Smooth muscle cell (in vitro differentiated cells): Measurements from ENCODE around the gene PPM1H. TPM values are rescaled to one million over a fixed set of nuclear protein-coding genes. Genes with fewer than 3 reads are reported as not detected.
A peak's percentile ranks its signal among the peaks of the same experiment; 100 is the strongest.

Experiments
- DNase-seq: peaks from one replicate; lab custom pipeline; 2025; ENCODE audit not compliant: unreplicated experiment; lab: John Stamatoyannopoulos, UW
- H2AFZ ChIP-seq: fragments of 200-600 bp; sonication (generic); 2 replicates; pipeline ENCODE4 v1.6.0; 2016; ENCODE audit warnings: antibody characterized with exemption, low read depth, mild to moderate bottlenecking
- H3F3A ChIP-seq: fragments of 200-600 bp; sonication (generic); 2 replicates; pipeline ENCODE4 v1.6.0; 2017; ENCODE audit warnings: antibody characterized with exemption, low read depth
- H3K27ac ChIP-seq: fragments of 200-600 bp; sonication (generic); 2 replicates; pipeline ENCODE4 v1.5.1; 2016; ENCODE audit warnings: low read depth, mild to moderate bottlenecking
- H3K27me3 ChIP-seq: fragments of 200-600 bp; sonication (generic); 2 replicates; pipeline ENCODE4 v1.6.1; 2016; ENCODE audit warnings: low read depth, mild to moderate bottlenecking
- H3K36me3 ChIP-seq: fragments of 200-600 bp; sonication (generic); 2 replicates; pipeline ENCODE4 v1.5.1; 2016; ENCODE audit warnings: low read depth
- H3K4me1 ChIP-seq: fragments of 200-600 bp; sonication (generic); 2 replicates; pipeline ENCODE4 v1.5.1; 2016; ENCODE audit warnings: low read depth
- H3K4me2 ChIP-seq: fragments of 200-600 bp; sonication (generic); 2 replicates; pipeline ENCODE4 v1.6.0; 2016; ENCODE audit warnings: mild to moderate bottlenecking
- H3K4me3 ChIP-seq: fragments of 200-600 bp; sonication (generic); 2 replicates; pipeline ENCODE4 v1.5.1; 2016; ENCODE audit warnings: mild to moderate bottlenecking
- H3K79me2 ChIP-seq: fragments of 200-600 bp; sonication (generic); 2 replicates; pipeline ENCODE4 v1.6.0; 2016; ENCODE audit warnings: low read depth, mild to moderate bottlenecking
- H3K9ac ChIP-seq: fragments of 200-600 bp; sonication (generic); 2 replicates; pipeline ENCODE4 v1.6.0; 2016; ENCODE audit warnings: low read depth
- H3K9me3 ChIP-seq: fragments of 200-600 bp; sonication (generic); replicated peaks from 2 replicates; pipeline ENCODE4 v1.5.1; 2016; ENCODE audit warnings: low read depth
- H4K20me1 ChIP-seq: fragments of 200-600 bp; sonication (generic); 2 replicates; pipeline ENCODE4 v1.6.0; 2016; ENCODE audit warnings: low read depth
- CTCF ChIP-seq: fragments of 200-600 bp; sonication (generic); IDR thresholded peaks from 2 replicates; pipeline ENCODE4 v1.5.1; 2017; ENCODE audit warnings: borderline replicate concordance, mild to moderate bottlenecking, antibody characterized with exemption; ENCODE audit not compliant: insufficient read depth, poor library complexity, severe bottlenecking
- WGBS: methylation state at CpG from one replicate; pipeline ENCODE4 v1.1.7; 2016; ENCODE audit warnings: low lambda C conversion rate; 5-methylcytosine and 5-hydroxymethylcytosine counted together
- polyA plus RNA-seq: library from polyadenylated mRNA; unstranded; fragments of >200 nt; fragmentation: Nextera tagmentation; extraction: Ambion mirVana; gene quantifications from 2 replicates; pipeline ENCODE4 v1.2.1, GENCODE V29; 2016
- total RNA-seq: library from RNA; depleted of rRNA; stranded (reverse); fragments of >200 nt; gene quantifications from 2 replicates; pipeline ENCODE4 v1.2.3, GENCODE V29; 2014

Gene PPM1H
- total and polyA plus RNA-seq, 2 experiments from 2014 or later = 0.56 to 3.6 TPM

GRCh38 chr12:62793256-62794217, 141.4 kb downstream of the PPM1H start:
- Histone ChIP-seq H3K9me3 (no peaks in the 10 kb centered on the region), H3F3A (no peaks in the 10 kb centered on the region), H3K4me3 (no peak overlapping the region), H3K27me3 (no peaks in the 10 kb centered on the region), H3K36me3 (no peaks in the 10 kb centered on the region), H3K27ac (no peak overlapping the region), H3K79me2 (no peaks in the 10 kb centered on the region), H3K4me1 (no peaks in the 10 kb centered on the region), H3K9ac (no peak overlapping the region), H3K4me2 (no peak overlapping the region), H4K20me1 (no peaks in the 10 kb centered on the region), H2AFZ (peak overlapping the region; percentile 43)
- DNase-seq = peak; percentile 60
- TF ChIP-seq CTCF = peak; percentile 95
- WGBS = 81% methylated on average over 25 of the region's 25 CpGs

- H3K4me2 ChIP-seq = no peak overlapping the region
Observed at GRCh38 chr12:62792236-62792870, 142.6 kb downstream of the PPM1H start.

DNA sequence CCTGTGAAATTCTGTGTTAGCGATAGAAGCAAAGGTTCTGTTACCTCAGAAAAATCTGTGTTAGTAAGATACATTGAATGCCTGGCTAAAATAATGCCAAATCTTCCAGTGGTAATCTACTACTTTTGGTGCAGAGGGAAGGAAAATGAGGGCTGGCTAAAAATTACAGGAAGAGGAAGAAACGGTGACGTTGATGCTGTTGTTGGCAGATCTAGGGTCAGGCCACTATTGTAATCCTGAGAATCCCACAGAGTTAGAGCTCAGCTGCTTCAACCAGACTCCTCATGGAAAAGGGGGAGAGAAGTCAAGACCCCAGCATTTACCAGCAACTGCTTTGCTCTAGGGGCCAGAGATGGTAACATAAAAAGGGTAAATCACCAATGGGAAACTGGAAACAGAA, 145.1 kb downstream of the PPM1H start:
- H4K20me1 ChIP-seq = no peaks in the 10 kb centered on the region
- H3K79me2 ChIP-seq = no peaks in the 10 kb centered on the region
- H3K4me2 ChIP-seq = no peak overlapping the region
- no peak for DNase-seq
- H3F3A ChIP-seq = no peaks in the 10 kb centered on the region
- no peak overlapping the region for H3K27ac ChIP-seq
- 100% methylated on average over 3 of the region's 3 CpGs for WGBS
- no peak overlapping the region for H3K4me3 ChIP-seq
- no peak overlapping the region for H2AFZ ChIP-seq
- no peak for TF ChIP-seq CTCF
- no peak overlapping the region for H3K9ac ChIP-seq
- H3K27me3 ChIP-seq = no peaks in the 10 kb centered on the region
- H3K36me3 ChIP-seq = no peaks in the 10 kb centered on the region
- H3K9me3 ChIP-seq = no peaks in the 10 kb centered on the region
- no peaks in the 10 kb centered on the region for H3K4me1 ChIP-seq

More at GRCh38 chr12:62792236-62792870, 142.6 kb downstream of the PPM1H start:
- 76% methylated on average over 5 of the region's 5 CpGs for WGBS
- H3K27ac ChIP-seq = no peak overlapping the region
- no peaks in the 10 kb centered on the region for H3K4me1 ChIP-seq
- H3F3A ChIP-seq = no peaks in the 10 kb centered on the region
- H3K4me3 ChIP-seq = no peak overlapping the region
- H2AFZ ChIP-seq = peak overlapping the region; percentile 43
- no peaks in the 10 kb centered on the region for H3K9me3 ChIP-seq
- H4K20me1 ChIP-seq = no peaks in the 10 kb centered on the region
- H3K79me2 ChIP-seq = no peaks in the 10 kb centered on the region
- H3K36me3 ChIP-seq = no peaks in the 10 kb centered on the region
- no peaks in the 10 kb centered on the region for H3K27me3 ChIP-seq
- no peak overlapping the region for H3K9ac ChIP-seq
- TF ChIP-seq CTCF = no peak
- no peak for DNase-seq
